HG03342 (cell line): ENCODE measurements around the gene CNTNAP1.
"Not testable (repeated sequence)": the region's sequence is repeated elsewhere in the genome, so short reads cannot be mapped to it uniquely, and the experiment has no call there.

Experiments used
- ATAC-seq: cut with Tn5 transposase; IDR thresholded peaks from one replicate; pipeline ENCODE4 v1.9.1; 2021; ENCODE audit warnings: mild to moderate bottlenecking, moderate library complexity; ENCODE audit not compliant: unreplicated experiment

The CNTNAP1 gene

DNA sequence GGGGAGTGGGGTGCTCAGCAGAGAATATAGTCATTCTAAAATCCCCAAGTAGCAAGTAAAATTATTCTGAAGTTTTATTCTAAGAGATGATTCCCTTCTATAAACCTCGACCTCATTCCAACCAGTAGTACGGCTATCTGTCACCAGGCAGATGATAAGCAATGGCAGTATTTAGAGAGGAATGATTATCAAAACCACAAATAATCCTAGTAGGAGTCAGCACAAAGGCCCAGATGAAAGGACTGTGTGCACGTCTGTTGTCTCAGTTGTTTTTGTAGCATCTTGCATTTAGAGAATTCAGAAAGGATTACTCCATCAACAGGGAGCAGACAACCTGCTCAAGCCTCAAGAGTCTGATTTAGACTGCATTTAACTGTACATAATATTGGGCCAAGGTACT lies 41.3 kb downstream of the CNTNAP1 start:
- ATAC-seq = no peak

GRCh38 chr17:42725143-42725542 lies 42.8 kb downstream of the CNTNAP1 start:
- no peak for ATAC-seq

GRCh38 chr17:42740699-42741098 lies 58.4 kb downstream of the CNTNAP1 start:
- no peak for ATAC-seq

DNA sequence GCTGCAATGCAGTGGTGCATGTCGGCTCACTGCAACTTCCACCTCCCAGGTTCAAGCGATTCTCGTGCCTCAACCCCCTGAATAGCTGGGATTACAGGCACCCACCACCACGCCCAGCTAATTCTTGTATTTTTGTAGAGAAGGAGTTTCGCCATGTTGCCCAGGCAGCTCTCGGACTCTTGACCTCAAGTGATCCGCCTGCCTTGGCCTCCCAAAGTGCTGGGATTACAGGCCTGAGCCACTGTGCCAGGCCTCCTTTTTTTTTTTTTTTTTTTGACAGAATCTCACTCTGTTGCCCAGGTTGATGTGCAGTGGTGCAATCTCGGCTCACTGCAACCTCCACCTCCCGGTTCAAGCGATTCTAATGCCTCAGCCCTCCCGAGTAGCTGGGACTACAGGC lies 60.6 kb downstream of the CNTNAP1 start:
- ATAC-seq = not testable (repeated sequence)

DNA sequence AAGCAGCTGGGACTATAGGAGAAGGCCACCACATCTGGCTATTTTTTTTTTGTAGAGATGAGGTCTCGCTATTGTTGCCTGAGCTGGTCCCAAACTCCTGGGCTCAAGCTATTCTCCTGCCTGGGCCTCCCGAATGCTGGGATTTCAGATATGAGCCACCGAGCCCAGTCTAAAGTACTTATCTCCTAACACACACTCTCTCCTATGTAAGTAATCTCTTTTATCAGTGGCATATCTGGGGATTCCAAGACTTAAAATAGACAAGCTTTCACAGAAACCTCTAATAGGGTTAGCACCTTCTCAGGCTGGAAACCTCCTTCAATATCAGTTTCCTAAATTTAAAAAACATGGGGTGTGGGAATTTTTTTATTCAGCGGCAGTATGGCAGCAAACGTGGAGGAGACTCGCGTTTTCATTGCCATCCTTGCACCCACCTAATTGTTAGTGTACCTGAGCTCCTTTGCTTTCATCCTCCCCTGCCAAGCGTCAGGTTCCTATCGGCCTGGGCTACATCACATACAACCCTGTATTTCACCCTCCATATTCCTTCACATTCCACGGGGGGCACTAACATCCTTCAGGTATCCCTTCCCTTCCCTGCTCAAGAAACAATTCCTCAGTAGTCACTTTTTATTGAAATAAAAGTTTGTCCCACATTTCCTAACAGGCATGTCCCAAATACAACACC lies 61.4 kb downstream of the CNTNAP1 start:
- no peak for ATAC-seq

DNA sequence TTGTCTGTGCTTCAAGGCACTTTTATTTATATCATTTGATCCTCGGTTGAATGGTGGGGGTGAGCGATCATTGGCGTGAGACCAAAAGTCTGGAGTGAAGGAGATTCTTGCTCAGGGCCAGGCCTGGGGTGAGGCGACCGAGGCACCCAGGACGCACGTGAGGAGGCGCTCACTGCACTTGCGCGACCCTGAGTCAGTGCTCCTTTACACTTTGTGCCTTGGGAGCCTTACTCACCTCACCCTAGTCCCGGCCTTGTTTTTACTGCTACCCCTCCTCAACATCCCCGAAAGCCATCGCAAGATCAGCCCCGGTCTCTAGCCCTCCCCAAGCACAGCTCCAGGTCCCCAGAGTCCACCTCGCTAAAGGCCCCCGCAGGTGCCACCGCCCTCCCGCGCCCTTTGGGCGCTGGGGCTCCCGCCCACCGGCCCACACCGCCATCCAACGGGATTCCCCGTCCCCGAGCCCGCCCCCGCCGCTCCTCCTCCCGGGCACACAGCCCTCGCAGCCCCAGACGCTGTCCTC lies 62.0 kb downstream of the CNTNAP1 start:
- peak; percentile 41 for ATAC-seq

DNA sequence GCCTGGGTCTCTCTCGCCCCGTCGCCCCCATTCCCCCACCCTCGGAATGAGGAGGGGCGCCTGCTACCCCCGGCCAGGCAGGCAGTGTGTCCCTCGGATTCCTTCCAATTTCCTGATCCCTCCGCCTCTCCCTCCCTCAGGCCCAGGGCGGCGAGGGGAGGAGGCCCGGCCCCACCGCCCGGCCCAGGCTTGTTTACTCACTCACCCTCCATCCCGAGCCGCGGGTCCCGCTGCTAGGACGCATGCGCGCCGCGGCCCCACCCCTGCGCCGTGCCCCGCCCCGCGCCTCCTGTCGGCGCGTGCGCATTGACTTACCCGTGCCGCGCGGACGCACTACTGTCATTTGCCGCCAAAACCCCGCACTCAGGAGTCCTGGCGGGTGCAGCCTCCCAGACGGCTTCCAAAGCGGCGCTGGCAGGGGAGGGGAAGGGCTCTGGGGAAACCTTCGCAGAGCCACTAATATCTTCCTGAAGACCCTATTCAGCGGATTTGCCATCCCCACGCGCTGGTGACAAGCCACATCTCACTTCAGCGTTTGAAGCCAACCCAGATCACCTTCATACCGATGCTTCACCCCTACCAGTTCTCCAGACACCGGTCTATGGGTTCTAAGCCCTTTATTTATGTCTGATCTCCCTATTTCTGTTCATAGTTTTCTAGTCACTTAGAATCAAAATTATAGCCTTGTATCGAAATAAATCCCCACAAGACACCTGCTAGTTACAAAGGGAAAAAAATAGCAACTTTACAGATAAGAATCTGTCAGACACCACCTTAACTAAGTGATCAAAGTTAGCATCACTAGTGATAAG lies 62.7 kb downstream of the CNTNAP1 start, which contains the start of gene EZH1:
Gene EZH1 (minus strand): TSS at position 235 of the 812 bp plus-strand sequence. CDS start 16,099 bp downstream, outside the sequence.
- peak; percentile 83 for ATAC-seq

DNA sequence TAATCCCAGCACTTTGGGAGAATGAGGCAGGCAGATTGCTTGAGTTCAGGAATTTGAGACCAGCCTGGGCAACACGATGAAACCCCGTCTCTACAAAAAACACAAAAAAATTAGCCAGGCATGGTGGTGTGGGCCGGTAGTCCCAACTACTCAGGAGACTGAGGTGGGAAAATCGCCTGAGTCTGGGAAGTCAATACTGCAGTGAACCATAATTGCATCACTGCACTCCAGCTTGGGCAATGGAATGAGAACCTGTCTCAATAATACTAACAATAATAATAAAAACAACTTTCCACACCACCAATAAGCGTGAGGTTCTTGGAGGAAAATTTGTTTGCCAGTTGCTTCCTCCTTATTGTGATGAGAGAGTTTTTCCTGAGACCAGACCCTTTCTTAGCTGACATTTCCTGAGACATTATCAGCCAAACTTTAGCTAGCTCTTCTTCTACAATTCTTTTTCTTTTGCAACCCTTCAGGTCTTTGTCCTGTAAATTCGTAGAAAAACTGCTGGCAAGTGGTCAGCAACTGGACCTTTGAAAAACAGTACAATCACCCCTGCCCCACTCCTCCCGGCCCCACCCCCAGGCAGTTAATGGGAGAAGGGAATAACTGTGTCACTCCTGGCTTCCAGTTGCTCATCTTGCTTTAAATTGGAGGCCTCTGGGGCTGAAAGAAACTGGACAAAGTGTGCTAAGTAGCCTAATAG lies 66.0 kb downstream of the CNTNAP1 start:
- no peak for ATAC-seq

DNA sequence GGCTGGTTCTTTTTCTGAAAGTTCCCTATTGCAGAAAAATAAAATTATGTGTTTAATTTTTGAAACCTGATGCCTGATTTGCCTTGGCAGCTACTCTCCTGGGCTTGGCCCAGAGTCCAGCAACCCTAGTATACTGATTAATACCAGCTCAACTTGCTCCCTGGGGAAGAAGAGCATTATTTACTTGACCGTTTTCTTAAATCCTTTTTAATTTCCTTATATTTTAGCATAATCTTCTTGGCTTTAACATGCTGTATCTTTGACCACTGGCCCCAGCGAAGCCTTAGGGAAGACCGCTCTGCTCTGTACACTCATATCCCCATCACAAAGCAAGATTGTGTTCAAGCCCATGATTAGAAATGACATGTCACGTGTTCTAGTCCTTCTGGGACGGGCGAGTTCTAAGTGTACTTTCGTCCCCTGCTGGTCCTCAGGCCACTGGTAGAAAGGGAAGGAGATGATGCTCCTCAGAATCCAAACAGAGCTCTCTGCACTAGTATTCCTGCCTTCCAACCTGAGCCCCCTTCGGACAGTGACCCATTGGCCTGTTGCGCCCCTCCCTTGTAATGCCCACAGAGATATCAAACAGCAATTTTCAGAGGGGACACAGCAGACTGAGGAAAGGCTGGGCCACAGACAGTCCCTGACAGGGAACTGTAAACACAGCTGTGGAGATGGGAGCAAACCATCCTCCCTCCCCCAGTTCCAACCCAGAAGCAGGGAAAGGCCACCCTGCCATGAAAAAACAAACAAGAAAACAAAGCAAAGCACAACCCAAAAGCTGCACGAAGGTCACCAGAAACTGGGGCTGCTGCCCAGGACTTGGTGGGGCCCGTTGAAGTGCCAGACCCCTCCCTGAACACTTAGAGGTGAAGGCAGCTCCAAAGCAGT lies 66.8 kb downstream of the CNTNAP1 start:
- no peak for ATAC-seq
